DOHH2 (cell line): ENCODE results near the gene WDR48.

ENCODE experiments used
- EZH2phosphoT487 ChIP-seq: fragments of 200-600 bp; sonication (generic); IDR thresholded peaks from 2 replicates; pipeline ENCODE4 v1.6.1; 2017; ENCODE audit warnings: borderline replicate concordance, mild to moderate bottlenecking, antibody characterized with exemption, low read length, moderate library complexity, mixed read lengths
- TF ChIP-seq, protein P1 (sequence below): fragments of 200-600 bp; sonication (generic); IDR thresholded peaks from one replicate; pipeline ENCODE4 v1.5.1; 2014; ENCODE audit warnings: antibody characterized with exemption, mild to moderate bottlenecking, low read depth, low read length; ENCODE audit not compliant: poor library complexity, severe bottlenecking

DNA sequence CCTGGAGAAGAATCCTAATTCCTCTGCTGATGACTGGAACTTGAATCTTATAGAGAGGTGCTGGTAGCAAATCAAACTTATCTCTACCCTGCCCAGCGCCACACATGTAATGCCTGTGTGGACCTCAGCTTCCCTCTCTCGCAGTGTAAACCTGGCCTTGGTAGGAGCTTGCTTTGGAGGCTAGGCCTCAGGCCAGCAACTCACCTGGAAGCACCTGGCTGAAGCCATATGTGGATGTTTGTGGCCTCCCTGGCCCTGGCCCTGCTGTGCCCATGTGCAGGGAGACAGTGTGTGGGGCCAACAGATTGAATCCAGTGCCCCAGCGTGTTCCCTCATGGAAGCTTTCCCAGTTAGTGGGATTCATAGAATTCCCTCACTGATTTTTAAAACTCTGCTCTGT lies 64.1 kb downstream of the WDR48 start:
- TF ChIP-seq, protein P1, sequence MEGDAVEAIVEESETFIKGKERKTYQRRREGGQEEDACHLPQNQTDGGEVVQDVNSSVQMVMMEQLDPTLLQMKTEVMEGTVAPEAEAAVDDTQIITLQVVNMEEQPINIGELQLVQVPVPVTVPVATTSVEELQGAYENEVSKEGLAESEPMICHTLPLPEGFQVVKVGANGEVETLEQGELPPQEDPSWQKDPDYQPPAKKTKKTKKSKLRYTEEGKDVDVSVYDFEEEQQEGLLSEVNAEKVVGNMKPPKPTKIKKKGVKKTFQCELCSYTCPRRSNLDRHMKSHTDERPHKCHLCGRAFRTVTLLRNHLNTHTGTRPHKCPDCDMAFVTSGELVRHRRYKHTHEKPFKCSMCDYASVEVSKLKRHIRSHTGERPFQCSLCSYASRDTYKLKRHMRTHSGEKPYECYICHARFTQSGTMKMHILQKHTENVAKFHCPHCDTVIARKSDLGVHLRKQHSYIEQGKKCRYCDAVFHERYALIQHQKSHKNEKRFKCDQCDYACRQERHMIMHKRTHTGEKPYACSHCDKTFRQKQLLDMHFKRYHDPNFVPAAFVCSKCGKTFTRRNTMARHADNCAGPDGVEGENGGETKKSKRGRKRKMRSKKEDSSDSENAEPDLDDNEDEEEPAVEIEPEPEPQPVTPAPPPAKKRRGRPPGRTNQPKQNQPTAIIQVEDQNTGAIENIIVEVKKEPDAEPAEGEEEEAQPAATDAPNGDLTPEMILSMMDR = no peak
- TF ChIP-seq EZH2phosphoT487 = no peak
